HEK293 (cell line): ENCODE measurements around the gene TBX3.

Experiments used
- TRIM28 ChIP-seq: IDR thresholded peaks from 2 replicates; pipeline ENCODE4 v1.6.1; 2011; ENCODE audit warnings: low read length, control low read depth, borderline replicate concordance
- ZNF335 ChIP-seq: fragments of 450-650 bp; formaldehyde crosslinking; conservative IDR thresholded peaks from 2 replicates; pipeline ENCODE4 v1.5.1; 2016; ENCODE audit warnings: missing biosample characterization, missing genetic modification characterization
- TF ChIP-seq, protein P1 (sequence below): fragments of 450-650 bp; formaldehyde crosslinking; IDR thresholded peaks from 2 replicates; pipeline ENCODE4 v1.5.1; 2016; ENCODE audit warnings: missing biosample characterization, missing genetic modification characterization
- TF ChIP-seq, protein P2 (sequence below): fragments of 450-650 bp; formaldehyde crosslinking; IDR thresholded peaks from 2 replicates; pipeline ENCODE4 v1.5.1; 2016; ENCODE audit warnings: missing biosample characterization, missing genetic modification characterization

DNA sequence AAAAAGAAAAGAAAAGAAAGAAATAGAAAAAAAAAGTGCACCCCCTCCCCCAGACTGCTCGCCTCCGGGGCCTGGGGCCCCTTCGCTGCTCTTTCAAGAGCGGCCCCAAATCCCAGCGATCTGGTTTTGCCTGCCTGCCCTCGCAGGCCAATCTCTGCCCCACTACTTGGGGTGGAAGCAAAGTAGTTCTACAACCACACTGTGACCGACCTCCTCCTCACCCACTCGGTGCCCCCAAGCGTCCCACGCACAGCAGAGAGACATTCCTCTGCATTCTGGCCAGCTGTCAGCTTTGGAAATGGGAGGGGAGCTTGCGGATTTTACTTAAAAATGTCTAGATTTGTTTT, 2.4 kb upstream of the TBX3 start:
- TF ChIP-seq, protein P1, sequence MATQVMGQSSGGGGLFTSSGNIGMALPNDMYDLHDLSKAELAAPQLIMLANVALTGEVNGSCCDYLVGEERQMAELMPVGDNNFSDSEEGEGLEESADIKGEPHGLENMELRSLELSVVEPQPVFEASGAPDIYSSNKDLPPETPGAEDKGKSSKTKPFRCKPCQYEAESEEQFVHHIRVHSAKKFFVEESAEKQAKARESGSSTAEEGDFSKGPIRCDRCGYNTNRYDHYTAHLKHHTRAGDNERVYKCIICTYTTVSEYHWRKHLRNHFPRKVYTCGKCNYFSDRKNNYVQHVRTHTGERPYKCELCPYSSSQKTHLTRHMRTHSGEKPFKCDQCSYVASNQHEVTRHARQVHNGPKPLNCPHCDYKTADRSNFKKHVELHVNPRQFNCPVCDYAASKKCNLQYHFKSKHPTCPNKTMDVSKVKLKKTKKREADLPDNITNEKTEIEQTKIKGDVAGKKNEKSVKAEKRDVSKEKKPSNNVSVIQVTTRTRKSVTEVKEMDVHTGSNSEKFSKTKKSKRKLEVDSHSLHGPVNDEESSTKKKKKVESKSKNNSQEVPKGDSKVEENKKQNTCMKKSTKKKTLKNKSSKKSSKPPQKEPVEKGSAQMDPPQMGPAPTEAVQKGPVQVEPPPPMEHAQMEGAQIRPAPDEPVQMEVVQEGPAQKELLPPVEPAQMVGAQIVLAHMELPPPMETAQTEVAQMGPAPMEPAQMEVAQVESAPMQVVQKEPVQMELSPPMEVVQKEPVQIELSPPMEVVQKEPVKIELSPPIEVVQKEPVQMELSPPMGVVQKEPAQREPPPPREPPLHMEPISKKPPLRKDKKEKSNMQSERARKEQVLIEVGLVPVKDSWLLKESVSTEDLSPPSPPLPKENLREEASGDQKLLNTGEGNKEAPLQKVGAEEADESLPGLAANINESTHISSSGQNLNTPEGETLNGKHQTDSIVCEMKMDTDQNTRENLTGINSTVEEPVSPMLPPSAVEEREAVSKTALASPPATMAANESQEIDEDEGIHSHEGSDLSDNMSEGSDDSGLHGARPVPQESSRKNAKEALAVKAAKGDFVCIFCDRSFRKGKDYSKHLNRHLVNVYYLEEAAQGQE (tag by site-specific recombination) = no peak
- no peak for TF ChIP-seq ZNF335 (tag by site-specific recombination)
- TF ChIP-seq, protein P2, sequence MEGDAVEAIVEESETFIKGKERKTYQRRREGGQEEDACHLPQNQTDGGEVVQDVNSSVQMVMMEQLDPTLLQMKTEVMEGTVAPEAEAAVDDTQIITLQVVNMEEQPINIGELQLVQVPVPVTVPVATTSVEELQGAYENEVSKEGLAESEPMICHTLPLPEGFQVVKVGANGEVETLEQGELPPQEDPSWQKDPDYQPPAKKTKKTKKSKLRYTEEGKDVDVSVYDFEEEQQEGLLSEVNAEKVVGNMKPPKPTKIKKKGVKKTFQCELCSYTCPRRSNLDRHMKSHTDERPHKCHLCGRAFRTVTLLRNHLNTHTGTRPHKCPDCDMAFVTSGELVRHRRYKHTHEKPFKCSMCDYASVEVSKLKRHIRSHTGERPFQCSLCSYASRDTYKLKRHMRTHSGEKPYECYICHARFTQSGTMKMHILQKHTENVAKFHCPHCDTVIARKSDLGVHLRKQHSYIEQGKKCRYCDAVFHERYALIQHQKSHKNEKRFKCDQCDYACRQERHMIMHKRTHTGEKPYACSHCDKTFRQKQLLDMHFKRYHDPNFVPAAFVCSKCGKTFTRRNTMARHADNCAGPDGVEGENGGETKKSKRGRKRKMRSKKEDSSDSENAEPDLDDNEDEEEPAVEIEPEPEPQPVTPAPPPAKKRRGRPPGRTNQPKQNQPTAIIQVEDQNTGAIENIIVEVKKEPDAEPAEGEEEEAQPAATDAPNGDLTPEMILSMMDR = no peak
- TF ChIP-seq TRIM28 = no peak
